IMR-90 (cell line): ENCODE results near the gene RAD1.

Experiments used
- BHLHE40 ChIP-seq: fragments of 150-350 bp; IDR thresholded peaks from 2 replicates; pipeline ENCODE4 v1.6.1; 2016; ENCODE audit warnings: mild to moderate bottlenecking, low read depth, low read length
- CEBPB ChIP-seq: IDR thresholded peaks from 2 replicates; pipeline ENCODE4 v1.6.1; 2012; ENCODE audit warnings: low read depth, low read length, improper control_type of control experiment
- CTCF ChIP-seq: conservative IDR thresholded peaks from 2 replicates; pipeline ENCODE4 v1.5.1; 2012; ENCODE audit warnings: mild to moderate bottlenecking, low read depth, low read length, improper control_type of control experiment
- ELK1 ChIP-seq: fragments of 150-350 bp; IDR thresholded peaks from 2 replicates; pipeline ENCODE4 v1.6.1; 2016; ENCODE audit warnings: low read depth, mild to moderate bottlenecking, low read length, moderate library complexity, borderline replicate concordance
- MAFK ChIP-seq: IDR thresholded peaks from 2 replicates; pipeline ENCODE4 v1.6.1; 2012; ENCODE audit warnings: low read depth, low read length, improper control_type of control experiment
- MXI1 ChIP-seq: IDR thresholded peaks from 2 replicates; pipeline ENCODE4 v1.6.1; 2012; ENCODE audit warnings: low read depth, mild to moderate bottlenecking, low read length, moderate library complexity, borderline replicate concordance
- POLR2A ChIP-seq: IDR thresholded peaks from 2 replicates; pipeline ENCODE4 v1.6.1; 2012; ENCODE audit warnings: mild to moderate bottlenecking, low read depth, low read length
- RAD21 ChIP-seq: IDR thresholded peaks from 2 replicates; pipeline ENCODE4 v1.6.1; 2012; ENCODE audit warnings: low read length, improper control_type of control experiment
- RCOR1 ChIP-seq: IDR thresholded peaks from 2 replicates; pipeline ENCODE4 v1.6.1; 2012; ENCODE audit warnings: mild to moderate bottlenecking, low read length, improper control_type of control experiment; ENCODE audit not compliant: insufficient replicate concordance
- RFX5 ChIP-seq: IDR thresholded peaks from 2 replicates; pipeline ENCODE4 v1.8.0; 2012; ENCODE audit warnings: low read depth, mild to moderate bottlenecking, low read length, moderate library complexity
- SMC3 ChIP-seq: fragments of 150-350 bp; IDR thresholded peaks from 2 replicates; pipeline ENCODE4 v1.6.1; 2016; ENCODE audit warnings: low read depth, mild to moderate bottlenecking, antibody characterized with exemption, low read length, moderate library complexity
- USF2 ChIP-seq: fragments of 150-350 bp; IDR thresholded peaks from 2 replicates; pipeline ENCODE4 v1.6.1; 2017; ENCODE audit warnings: mild to moderate bottlenecking, antibody characterized with exemption, low read length, low read depth

- no peak for TF ChIP-seq CTCF
- no peak for TF ChIP-seq POLR2A
- no peak for TF ChIP-seq ELK1
- no peak for TF ChIP-seq MXI1
- TF ChIP-seq BHLHE40, result no peak
- no peak for TF ChIP-seq CEBPB
- no peak for TF ChIP-seq RCOR1
- TF ChIP-seq USF2, result no peak
- TF ChIP-seq RAD21, result no peak
- TF ChIP-seq MAFK, result no peak
- TF ChIP-seq RFX5, result no peak
- no peak for TF ChIP-seq SMC3
These were observed 16.2 kb downstream of the RAD1 start for GRCh38 chr5:34899066-34899465.
